Prostate gland (tissue), 2 donors: ENCODE data around the gene FASTK.

Experiments used
- CTCF ChIP-seq, 4 experiments: fragments of 200-600 bp in 2 of 4; fragments of 450-650 bp in 2 of 4; sonication (generic) in 2 of 4; IDR thresholded peaks; 1 replicate in 3 of 4; 2 replicates in 1 of 4; pipeline ENCODE4 v1.5.1; 2016 to 2019; ENCODE audit warnings: antibody characterized with exemption in 4 of 4, mild to moderate bottlenecking in 2 of 4, moderate library complexity in 2 of 4
- POLR2A ChIP-seq: fragments of 450-650 bp; IDR thresholded peaks from one replicate; pipeline ENCODE4 v1.6.1; 2016; ENCODE audit warnings: antibody characterized with exemption, mild to moderate bottlenecking
- POLR2AphosphoS5 ChIP-seq: sonication (generic); formaldehyde crosslinking; IDR thresholded peaks from one replicate; pipeline ENCODE4 v1.6.1; 2017; ENCODE audit warnings: antibody characterized with exemption

- TF ChIP-seq CTCF (IDR thresholded peaks at IDR 0.05), result no peak
- no peak for TF ChIP-seq POLR2AphosphoS5
- TF ChIP-seq POLR2A, result no peak
These were observed 11.4 kb upstream of the FASTK start for GRCh38 chr7:151091988-151092387.
